ENCODE measurements around the gene MPST.
A peak's percentile ranks its signal among the peaks of the same experiment; 100 is the strongest.

Gene MPST

GRCh38 chr22:37033605-37034430, 14.3 kb downstream of the MPST start:
- TF ChIP-seq, protein P1, sequence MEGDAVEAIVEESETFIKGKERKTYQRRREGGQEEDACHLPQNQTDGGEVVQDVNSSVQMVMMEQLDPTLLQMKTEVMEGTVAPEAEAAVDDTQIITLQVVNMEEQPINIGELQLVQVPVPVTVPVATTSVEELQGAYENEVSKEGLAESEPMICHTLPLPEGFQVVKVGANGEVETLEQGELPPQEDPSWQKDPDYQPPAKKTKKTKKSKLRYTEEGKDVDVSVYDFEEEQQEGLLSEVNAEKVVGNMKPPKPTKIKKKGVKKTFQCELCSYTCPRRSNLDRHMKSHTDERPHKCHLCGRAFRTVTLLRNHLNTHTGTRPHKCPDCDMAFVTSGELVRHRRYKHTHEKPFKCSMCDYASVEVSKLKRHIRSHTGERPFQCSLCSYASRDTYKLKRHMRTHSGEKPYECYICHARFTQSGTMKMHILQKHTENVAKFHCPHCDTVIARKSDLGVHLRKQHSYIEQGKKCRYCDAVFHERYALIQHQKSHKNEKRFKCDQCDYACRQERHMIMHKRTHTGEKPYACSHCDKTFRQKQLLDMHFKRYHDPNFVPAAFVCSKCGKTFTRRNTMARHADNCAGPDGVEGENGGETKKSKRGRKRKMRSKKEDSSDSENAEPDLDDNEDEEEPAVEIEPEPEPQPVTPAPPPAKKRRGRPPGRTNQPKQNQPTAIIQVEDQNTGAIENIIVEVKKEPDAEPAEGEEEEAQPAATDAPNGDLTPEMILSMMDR (IDR thresholded peaks at IDR 0.05; ENCODE audit: insufficient read depth, low read depth, low read length, missing control alignments): no peak
- no peak for DNase-seq (ENCODE audit: low read depth)
- no peak overlapping the region for H3K4me3 ChIP-seq (ENCODE audit: low read length)

GRCh38 chr22:37036655-37037377, 17.3 kb downstream of the MPST start:
- H3K4me3 ChIP-seq (ENCODE audit: low read length): no peak overlapping the region
- TF ChIP-seq, protein P1 (IDR thresholded peaks at IDR 0.05; ENCODE audit: insufficient read depth, low read depth, low read length, missing control alignments): no peak
- no peak for DNase-seq (ENCODE audit: low read depth)

DNA sequence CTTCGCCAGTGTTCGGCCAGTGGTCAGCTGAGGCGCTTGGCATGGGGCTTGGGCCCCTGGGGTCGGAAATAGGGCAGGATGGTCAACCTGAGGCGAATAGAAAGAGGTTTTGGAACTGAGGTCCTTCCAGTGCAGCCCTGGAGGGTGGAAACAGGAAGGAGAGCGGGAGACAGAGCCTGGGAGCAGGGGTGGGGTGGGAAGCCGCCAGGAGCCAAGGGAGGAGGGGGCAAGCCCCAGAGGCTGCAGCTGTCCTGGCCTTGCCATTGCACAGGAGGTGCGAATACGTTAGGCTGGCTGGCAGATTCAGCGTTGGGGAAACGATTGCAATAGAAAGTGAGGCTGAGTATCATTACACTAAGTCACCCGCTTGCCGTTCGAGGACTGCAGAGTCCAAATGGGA, 18.1 kb downstream of the MPST start:
- H3K4me3 ChIP-seq (ENCODE audit: low read length): no peak overlapping the region
- DNase-seq (ENCODE audit: low read depth): no peak
- TF ChIP-seq, protein P1 (IDR thresholded peaks at IDR 0.05; ENCODE audit: insufficient read depth, low read depth, low read length, missing control alignments): no peak

DNA sequence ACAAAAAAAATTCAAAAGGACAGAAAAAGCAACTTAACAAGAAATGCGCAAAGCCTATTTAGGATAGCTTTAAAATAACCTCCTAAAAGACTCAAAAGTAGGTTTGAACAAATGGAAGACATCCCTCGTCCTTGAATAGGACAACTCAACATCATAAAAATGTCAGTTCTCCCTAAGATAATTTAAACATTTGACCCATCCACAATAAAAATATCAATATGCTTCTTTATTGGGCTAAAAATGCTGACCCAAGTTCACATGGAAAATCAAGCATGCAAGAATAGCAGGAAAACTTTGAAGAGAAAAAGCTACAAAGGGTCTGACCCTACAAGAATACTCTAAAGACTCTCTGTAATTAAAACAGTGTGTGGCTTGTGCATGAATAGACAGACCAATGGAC, 19.9 kb downstream of the MPST start:
- no peak overlapping the region for H3K4me3 ChIP-seq (ENCODE audit: low read length)
- DNase-seq (ENCODE audit: low read depth): no peak
- TF ChIP-seq, protein P1 (IDR thresholded peaks at IDR 0.05; ENCODE audit: insufficient read depth, low read depth, low read length, missing control alignments): no peak

- TF ChIP-seq, protein P1 (IDR thresholded peaks at IDR 0.05; ENCODE audit: insufficient read depth, low read depth, low read length, missing control alignments): no peak
- no peak overlapping the region for H3K4me3 ChIP-seq (ENCODE audit: low read length)
- DNase-seq (ENCODE audit: low read depth): no peak
Observed at GRCh38 chr22:37043209-37043827, 23.8 kb downstream of the MPST start.

DNA sequence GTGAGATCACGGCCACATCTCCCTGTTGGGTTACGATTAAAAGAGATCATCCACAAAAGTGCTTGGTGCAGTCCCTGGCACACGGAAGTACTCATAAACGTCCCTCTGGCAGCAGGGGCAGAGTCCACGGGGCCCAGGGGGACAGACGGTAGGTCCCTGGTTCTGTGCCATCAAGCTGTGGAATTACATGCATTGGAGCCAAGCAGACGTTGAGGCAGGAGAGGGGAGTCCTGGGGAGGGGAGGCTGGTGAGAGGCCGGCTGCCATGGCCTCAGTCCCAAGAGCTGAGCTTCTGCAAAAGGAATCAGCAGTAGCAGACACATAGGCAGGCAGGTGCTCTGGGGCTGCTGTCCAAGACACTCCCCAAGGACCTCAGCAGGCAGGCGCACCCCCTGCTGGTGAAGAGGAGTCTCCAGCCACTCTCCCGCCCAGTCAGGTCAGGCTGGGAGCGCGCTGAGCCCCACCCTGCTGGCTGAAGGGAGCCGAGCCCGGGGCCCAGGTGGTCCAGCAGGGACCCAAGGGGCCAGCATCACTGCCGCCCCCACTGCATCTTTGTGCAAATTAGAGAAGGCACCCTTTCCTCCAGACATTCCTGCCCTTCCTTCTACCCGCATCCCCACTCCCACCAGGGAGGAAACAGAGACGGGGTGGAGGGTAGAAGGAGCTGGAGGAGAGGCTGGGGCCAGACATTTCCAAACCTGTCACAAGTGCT, 24.4 kb downstream of the MPST start:
- DNase-seq (ENCODE audit: low read depth): peak; percentile 79

More for the DNA sequence above, 24.4 kb downstream of the MPST start:
- no peak overlapping the region for H3K4me3 ChIP-seq (ENCODE audit: low read length)
- TF ChIP-seq, protein P1 (IDR thresholded peaks at IDR 0.05; ENCODE audit: insufficient read depth, low read depth, low read length, missing control alignments): peak; percentile 79

Measured in epithelial cell of esophagus (primary cell).